Endothelial cell of umbilical vein (primary cell): ENCODE data around the gene BNC2.

Experiments
- CTCF ChIP-seq, 2 donors: IDR thresholded peaks; 1 replicate in 1 of 2; 2 replicates in 1 of 2; pipeline ENCODE4 v1.5.1; 2011; ENCODE audit warnings: low read length in 2 of 2, mild to moderate bottlenecking in 2 of 2, moderate library complexity in 2 of 2, control low read depth in 1 of 2, inconsistent platforms in 1 of 2, low read depth in 1 of 2; ENCODE audit not compliant: insufficient read depth in 1 of 2; ENCODE audit errors: extremely low read depth in 1 of 2
- EZH2 ChIP-seq: IDR thresholded peaks from 2 replicates; pipeline ENCODE4 v1.6.1; 2012; ENCODE audit warnings: borderline replicate concordance, low read depth, mild to moderate bottlenecking, moderate library complexity, low read length, inconsistent platforms; ENCODE audit not compliant: severe bottlenecking

- TF ChIP-seq CTCF (IDR thresholded peaks at IDR 0.05; ENCODE audit: extremely low read depth in 1 of 2, insufficient read depth in 1 of 2, low read depth in 1 of 2, low read length in 2 of 2) (no peak), EZH2 (no peak)
These were observed 502.8 kb downstream of the BNC2 start for GRCh38 chr9:16367605-16368231.
